HCT116 (cell line): ENCODE measurements around the gene TSPOAP1. TPM values are rescaled to one million over a fixed set of nuclear protein-coding genes. Genes with fewer than 3 reads are reported as not detected.

Source experiments
- ATAC-seq: fragments of 200-7000 bp; cut with Tn5 transposase; 2 replicates; pipeline ENCODE4 v1.9.1; 2020; ENCODE audit warnings: mild to moderate bottlenecking, moderate library complexity
- BruUV-seq: library from RNA; stranded (reverse); fragments of 400-500 nt; replicated peaks from 2 replicates; lab custom pipeline; 2021; lab: Mats Ljungman, UMichigan
- CTCF ChIA-PET: fragments of 300-600 bp; sonication (Branson Sonifier 250); formaldehyde crosslinking; loops from one replicate; lab custom pipeline; 2021; ENCODE audit warnings: antibody characterized with exemption; lab: Charles Lee
- POLR2A ChIA-PET: fragments of 300-600, 350-600 bp; sonication (Branson Sonifier 250); formaldehyde crosslinking; loops from one replicate; lab custom pipeline; 2021; ENCODE audit warnings: antibody characterized with exemption; lab: Charles Lee
- RAD21 ChIA-PET, 2 experiments: fragments of 300-600 bp; sonication (Branson Sonifier 250); formaldehyde crosslinking; loops; one replicate each; lab custom pipeline; 2023; ENCODE audit warnings: low total read pairs in 2 of 2; ENCODE audit not compliant: uncharacterized antibody in 2 of 2, unreplicated experiment in 2 of 2, low non-redundant PET in 1 of 2; lab: Charles Lee
- DNase-seq: peaks from one replicate; pipeline ENCODE4 v3.0.0-alpha.2; 2010; ENCODE audit warnings: low read depth, low spot score
- H2AFZ ChIP-seq: fragments of 200-600 bp; shearing (Covaris generic), sonication (generic); 2 replicates; pipeline ENCODE4 v1.6.1; 2017; ENCODE audit warnings: low read depth, mixed run types, mixed read lengths, antibody characterized with exemption, low read length; ENCODE audit not compliant: poor library complexity, severe bottlenecking
- H3K27ac ChIP-seq: 2 replicates; pipeline ENCODE4 v1.5.1; 2012; ENCODE audit warnings: low read depth, low read length
- H3K27me3 ChIP-seq: fragments of 200-600 bp; sonication (generic); 2 replicates; pipeline ENCODE4 v1.6.1; 2016; ENCODE audit warnings: mixed run types, low read length, mixed read lengths; ENCODE audit not compliant: insufficient read depth
- H3K36me3 ChIP-seq, 2 experiments: fragments of 200-500 bp in 1 of 2; fragments of 200-600 bp in 1 of 2; sonication (Bioruptor generic) in 1 of 2; sonication (generic) in 1 of 2; 2 replicates each; pipeline versions ENCODE4 v1.5.1 to v1.6.1; 2014 to 2016; ENCODE audit warnings: low read length in 2 of 2, inconsistent platforms in 1 of 2, mixed read lengths in 1 of 2, mixed run types in 1 of 2; ENCODE audit not compliant: insufficient read depth in 2 of 2, control insufficient read depth in 1 of 2
- H3K4me1 ChIP-seq, 2 experiments: fragments of 200-600 bp in 1 of 2; sonication (generic) in 1 of 2; 2 replicates each; pipeline versions ENCODE4 v1.5.1 to v1.6.1; 2012 to 2017; ENCODE audit warnings: low read length in 2 of 2, inconsistent platforms in 1 of 2, mild to moderate bottlenecking in 1 of 2, mixed read lengths in 1 of 2, mixed run types in 1 of 2, moderate library complexity in 1 of 2; ENCODE audit not compliant: insufficient read depth in 2 of 2, control insufficient read depth in 1 of 2
- H3K4me2 ChIP-seq: fragments of 200-600 bp; sonication (generic); 2 replicates; pipeline ENCODE4 v1.6.1; 2017; ENCODE audit warnings: mixed run types, low read length, mixed read lengths
- H3K4me3 ChIP-seq, 2 experiments: fragments of 200-600 bp in 1 of 2; sonication (generic) in 1 of 2; replicated peaks in 1 of 2; 2 replicates each; pipeline ENCODE4 v1.5.1; 2011 to 2016; ENCODE audit warnings: low read length in 2 of 2, control low read depth in 1 of 2, low read depth in 1 of 2, mild to moderate bottlenecking in 1 of 2, mixed read lengths in 1 of 2, mixed run types in 1 of 2
- H3K79me2 ChIP-seq: fragments of 200-600 bp; sonication (generic); 2 replicates; pipeline ENCODE4 v1.6.1; 2017; ENCODE audit warnings: mild to moderate bottlenecking, mixed run types, low read length, moderate library complexity, mixed read lengths; ENCODE audit not compliant: insufficient read depth
- H3K9ac ChIP-seq: fragments of 200-600 bp; sonication (generic); 2 replicates; pipeline ENCODE4 v1.6.1; 2016; ENCODE audit warnings: low read length, mixed read lengths
- H3K9me2 ChIP-seq: fragments of 200-600 bp; sonication (generic), shearing (Covaris generic); 2 replicates; pipeline ENCODE4 v1.6.1; 2017; ENCODE audit warnings: mixed run types, mild to moderate bottlenecking, moderate library complexity; ENCODE audit not compliant: insufficient read depth
- H3K9me3 ChIP-seq, 2 experiments: fragments of 200-500 bp in 1 of 2; fragments of 200-600 bp in 1 of 2; sonication (Bioruptor generic) in 1 of 2; sonication (generic) in 1 of 2; 2 replicates each; pipeline ENCODE4 v1.6.1; 2014 to 2017; ENCODE audit warnings: low read length in 2 of 2, mixed read lengths in 2 of 2, inconsistent platforms in 1 of 2, low read depth in 1 of 2, mild to moderate bottlenecking in 1 of 2, mixed run types in 1 of 2, moderate library complexity in 1 of 2; ENCODE audit not compliant: control insufficient read depth in 1 of 2, insufficient read depth in 1 of 2
- H4K20me1 ChIP-seq: fragments of 200-600 bp; sonication (generic), shearing (Covaris generic); 2 replicates; pipeline ENCODE4 v1.6.1; 2017; ENCODE audit warnings: mixed run types, mild to moderate bottlenecking, moderate library complexity; ENCODE audit not compliant: insufficient read depth
- CEBPB ChIP-seq: IDR thresholded peaks from 2 replicates; pipeline ENCODE4 v1.6.1; 2012; ENCODE audit warnings: low read depth
- EGR1 ChIP-seq: IDR thresholded peaks from 2 replicates; pipeline ENCODE4 v1.6.1; 2012; ENCODE audit warnings: low read depth
- ELF1 ChIP-seq: IDR thresholded peaks from 2 replicates; pipeline ENCODE4 v1.6.1; 2012; ENCODE audit warnings: low read depth, borderline replicate concordance
- JUND ChIP-seq: IDR thresholded peaks from 2 replicates; pipeline ENCODE4 v1.6.1; 2012
- POLR2AphosphoS5 ChIP-seq: IDR thresholded peaks from 2 replicates; pipeline ENCODE4 v1.6.1; 2011; ENCODE audit warnings: mild to moderate bottlenecking, low read depth, low read length, moderate library complexity
- RAD21 ChIP-seq: IDR thresholded peaks from 2 replicates; pipeline ENCODE4 v1.6.1; 2012; ENCODE audit warnings: low read depth, mild to moderate bottlenecking
- SP1 ChIP-seq: IDR thresholded peaks from 2 replicates; pipeline ENCODE4 v1.6.1; 2012; ENCODE audit warnings: low read depth
- ZNF274 ChIP-seq: fragments of 200-500 bp; sonication (Bioruptor generic); IDR thresholded peaks from 2 replicates; pipeline ENCODE4 v1.6.1; 2014; ENCODE audit warnings: mild to moderate bottlenecking, low read depth, low read length, inconsistent platforms
- intact Hi-C: fragments of 100-400 bp; cut with micrococcal nuclease; formaldehyde crosslinking; loops from 2 replicates; pipeline ENCODE4 v1.10.0; 2022
- total RNA-seq: library from RNA; stranded (reverse); gene quantifications from one replicate; pipeline ENCODE4 v1.2.1, GENCODE V29; 2021; ENCODE audit not compliant: unreplicated experiment
- TF ChIP-seq, protein P1 (sequence below): IDR thresholded peaks from 2 replicates; pipeline ENCODE4 v1.6.1; 2011; ENCODE audit warnings: mild to moderate bottlenecking, low read length, moderate library complexity; ENCODE audit not compliant: insufficient replicate concordance; ENCODE audit errors: extremely low read depth

The TSPOAP1 gene
- total RNA-seq, 1 experiment from 2014 or later = 0.27 TPM

DNA sequence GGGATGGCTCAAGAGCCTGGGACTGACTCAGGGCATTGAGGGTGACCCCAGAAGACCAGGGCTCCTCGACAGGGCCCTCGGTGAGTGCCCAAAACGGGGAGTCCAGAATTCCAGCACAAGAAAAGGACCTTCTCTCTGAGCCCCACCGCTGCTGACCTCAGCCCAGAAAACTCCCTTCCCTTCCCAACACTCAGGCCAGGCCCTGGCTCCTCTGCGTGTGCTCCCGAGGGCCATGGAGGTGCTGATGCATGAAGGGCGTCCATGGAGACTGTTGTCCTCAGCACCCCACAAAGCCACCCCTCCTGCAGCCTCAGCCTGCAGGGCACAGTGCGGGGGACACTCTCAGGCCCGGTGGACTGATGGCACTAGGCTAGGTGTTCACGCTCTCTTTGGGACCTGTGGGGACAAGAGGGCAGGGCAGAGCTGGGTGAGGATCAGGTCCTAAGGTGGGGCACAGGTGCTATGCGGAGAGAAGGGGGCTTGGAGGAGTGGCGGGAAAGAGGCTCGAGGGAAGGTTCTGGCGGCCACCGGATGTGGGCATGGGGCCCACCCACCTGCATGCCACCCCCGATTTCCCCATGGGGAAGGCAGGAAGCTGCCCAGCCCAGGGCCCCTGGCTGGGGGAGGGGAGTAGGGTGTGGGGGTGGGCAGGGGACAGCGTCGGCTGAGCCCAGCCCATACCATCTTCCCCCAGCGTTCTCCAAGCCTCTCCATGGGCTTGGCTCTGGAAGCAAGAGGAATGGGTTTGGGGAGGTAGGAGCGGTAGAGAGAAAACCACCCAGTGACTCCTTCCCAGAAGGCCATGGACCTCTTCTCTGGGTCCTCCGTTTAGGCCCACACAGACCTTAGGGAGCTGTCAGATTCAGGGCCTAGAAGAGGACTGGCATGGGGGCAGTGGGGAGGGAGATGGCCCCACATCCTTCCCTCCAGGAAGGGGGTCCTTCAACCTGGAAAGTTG, 4.5 kb upstream of the TSPOAP1 start:
- TF ChIP-seq RAD21 (no peak), POLR2AphosphoS5 (no peak), JUND (no peak), SP1 (no peak), ZNF274 (no peak), CEBPB (no peak)
- Histone ChIP-seq H3K4me3 (no peak overlapping the region), H4K20me1 (no peaks in the 10 kb centered on the region), H3K4me1 (peaks cover 10 to 37% of the 10 kb centered on the region in 2 experiments), H3K27ac (no peak overlapping the region), H3K79me2 (no peaks in the 10 kb centered on the region), H3K36me3 (no peaks in the 10 kb centered on the region), H3K27me3 (no peaks in the 10 kb centered on the region), H3K9me3 (no peaks in the 10 kb centered on the region), H3K4me2 (no peak overlapping the region), H3K9me2 (no peaks in the 10 kb centered on the region), H3K9ac (no peak overlapping the region), H2AFZ (no peak overlapping the region)
- no TSS peak for BruUV-seq
- no peak for DNase-seq
- ChIA-PET CTCF (interaction anchor here (0.8 to 1.4 kb wide), 2 partner anchors 16 kb away, joined by 3 to 4 read pairs; no protein-coding TSS in a partner anchor), POLR2A (no interaction called here), RAD21 (no interaction called here)
- ATAC-seq = no peak
- intact Hi-C loops = no loop called here

DNA sequence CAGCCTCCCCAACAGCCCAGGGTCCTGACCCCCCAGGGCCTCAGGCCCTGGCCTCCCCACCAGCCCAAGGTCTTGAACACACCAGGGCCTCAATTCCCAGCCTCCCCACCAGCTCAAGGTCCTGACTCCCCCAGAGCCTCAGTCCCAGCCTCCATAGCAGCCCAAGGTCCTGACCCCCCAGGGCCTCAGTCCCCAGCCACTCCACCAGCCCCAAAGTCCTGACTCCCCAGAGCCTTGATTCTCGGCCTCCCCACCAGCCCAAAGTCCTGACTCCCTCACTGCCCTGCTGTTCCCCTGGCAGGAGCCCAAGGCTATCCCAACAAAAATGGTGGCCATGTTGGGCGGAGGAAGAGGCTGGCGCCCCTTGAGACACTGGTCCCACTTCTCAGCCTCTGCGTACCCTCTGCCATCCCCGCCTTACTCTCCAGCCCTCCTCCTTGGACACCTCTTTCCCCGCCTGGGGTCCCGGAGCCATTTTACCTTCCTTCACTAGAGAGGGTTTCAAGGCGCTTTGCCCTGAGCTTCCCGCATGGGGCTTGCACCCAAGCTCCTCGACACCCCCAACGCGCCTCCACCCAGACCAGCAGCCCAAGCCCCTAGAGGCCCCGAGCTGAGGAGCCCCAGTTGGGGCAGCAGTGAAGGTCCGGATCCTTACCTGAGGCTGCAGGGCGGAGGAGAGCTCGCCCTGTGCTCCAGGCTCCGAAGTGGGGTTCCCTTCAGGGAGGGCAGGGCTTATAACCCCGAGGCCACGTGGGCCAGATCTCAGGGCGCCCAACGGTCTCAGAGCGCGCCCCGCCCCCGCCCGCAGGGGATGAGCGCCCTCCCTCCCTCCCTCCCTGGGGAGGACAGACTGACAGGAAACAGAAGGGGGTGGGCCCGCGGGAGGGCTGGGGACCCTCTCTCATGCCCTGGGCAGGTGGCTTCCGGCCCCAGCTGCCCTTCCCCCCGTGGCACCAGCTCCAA, 3.5 kb upstream of the TSPOAP1 start:
- intact Hi-C loops = no loop called here
- ChIA-PET RAD21 (no interaction called here), CTCF (interaction anchor here (1.4 kb wide), 1 partner anchor 15 kb away, joined by 4 read pairs; no protein-coding TSS in a partner anchor), POLR2A (no interaction called here)
- Histone ChIP-seq H3K4me1 (peaks cover 3 to 28% of the 10 kb centered on the region in 2 experiments; a peak in 2 of 4 replicates), H2AFZ (no peak overlapping the region), H3K79me2 (no peaks in the 10 kb centered on the region), H3K9me3 (no peaks in the 10 kb centered on the region), H3K27me3 (no peaks in the 10 kb centered on the region), H3K4me3 (no peak overlapping the region), H4K20me1 (no peaks in the 10 kb centered on the region), H3K27ac (no peak overlapping the region), H3K9ac (no peak overlapping the region), H3K4me2 (no peak overlapping the region), H3K36me3 (no peaks in the 10 kb centered on the region), H3K9me2 (no peaks in the 10 kb centered on the region)
- no TSS peak for BruUV-seq
- TF ChIP-seq ELF1 (no peak), RAD21 (no peak), EGR1 (no peak)
- TF ChIP-seq, protein P1, sequence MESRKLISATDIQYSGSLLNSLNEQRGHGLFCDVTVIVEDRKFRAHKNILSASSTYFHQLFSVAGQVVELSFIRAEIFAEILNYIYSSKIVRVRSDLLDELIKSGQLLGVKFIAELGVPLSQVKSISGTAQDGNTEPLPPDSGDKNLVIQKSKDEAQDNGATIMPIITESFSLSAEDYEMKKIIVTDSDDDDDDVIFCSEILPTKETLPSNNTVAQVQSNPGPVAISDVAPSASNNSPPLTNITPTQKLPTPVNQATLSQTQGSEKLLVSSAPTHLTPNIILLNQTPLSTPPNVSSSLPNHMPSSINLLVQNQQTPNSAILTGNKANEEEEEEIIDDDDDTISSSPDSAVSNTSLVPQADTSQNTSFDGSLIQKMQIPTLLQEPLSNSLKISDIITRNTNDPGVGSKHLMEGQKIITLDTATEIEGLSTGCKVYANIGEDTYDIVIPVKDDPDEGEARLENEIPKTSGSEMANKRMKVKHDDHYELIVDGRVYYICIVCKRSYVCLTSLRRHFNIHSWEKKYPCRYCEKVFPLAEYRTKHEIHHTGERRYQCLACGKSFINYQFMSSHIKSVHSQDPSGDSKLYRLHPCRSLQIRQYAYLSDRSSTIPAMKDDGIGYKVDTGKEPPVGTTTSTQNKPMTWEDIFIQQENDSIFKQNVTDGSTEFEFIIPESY = no peak
- ATAC-seq (no peak), DNase-seq (no peak)
